Effector CD4-positive, alpha-beta T cell (primary cell): ENCODE data around the gene CDKL1.
"Not testable (repeated sequence)": the region's sequence is repeated elsewhere in the genome, so short reads cannot be mapped to it uniquely, and the experiment has no call there.

Source experiments
- DNase-seq: peaks from one replicate; pipeline ENCODE4 v3.0.0-alpha.2; 2020

CDKL1 gene

DNA sequence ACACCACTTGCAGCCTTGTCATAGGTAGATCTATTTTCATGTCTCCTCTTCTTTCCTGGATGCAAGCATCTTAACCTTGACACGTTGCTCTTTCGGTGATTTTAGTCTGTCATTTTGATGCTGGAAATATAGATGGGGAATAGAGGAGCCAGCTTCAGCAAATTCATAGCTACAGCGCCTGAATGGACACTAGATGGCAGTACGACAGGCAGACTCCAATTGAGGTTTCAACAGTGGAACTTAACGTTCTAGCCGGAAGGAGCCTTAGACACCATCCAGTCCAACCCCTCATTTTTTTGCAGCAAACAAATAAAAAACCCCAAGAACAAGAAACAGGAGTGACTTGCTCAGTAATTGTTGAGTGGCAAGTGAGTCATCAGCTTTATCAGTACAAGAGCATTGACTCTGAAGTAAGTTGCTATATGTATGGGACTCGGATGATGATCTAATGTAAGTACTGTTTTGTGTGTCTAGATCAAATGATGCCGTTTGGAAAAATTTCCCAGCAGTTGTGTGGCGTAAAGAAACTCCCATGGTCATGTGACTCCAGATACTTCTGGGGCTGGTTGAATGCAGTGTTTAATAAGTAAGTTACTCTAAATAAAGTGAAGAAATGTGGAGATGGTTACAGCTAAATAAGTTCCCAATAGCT is 75.5 kb downstream of the CDKL1 start:
- DNase-seq: peak; percentile 59

DNA sequence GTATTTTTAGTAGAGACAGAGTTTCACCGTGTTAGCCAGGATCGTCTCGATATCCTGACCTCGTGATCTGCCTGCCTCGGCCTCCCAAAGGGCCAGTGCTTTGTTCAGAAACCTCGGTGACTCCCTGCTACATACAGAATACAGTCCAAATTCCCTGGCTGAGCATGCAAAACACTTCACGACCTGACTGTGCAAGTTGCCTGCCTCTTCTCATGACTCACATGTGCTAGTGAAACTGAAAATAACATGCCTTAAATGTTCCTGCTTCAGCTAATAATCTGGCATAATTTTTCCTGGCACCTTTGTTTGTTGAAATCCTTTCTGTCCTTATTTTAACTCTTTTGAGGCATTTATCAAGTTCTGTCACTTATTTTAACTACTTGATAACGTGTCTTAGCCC is 76.4 kb downstream of the CDKL1 start:
- DNase-seq: no peak

DNA sequence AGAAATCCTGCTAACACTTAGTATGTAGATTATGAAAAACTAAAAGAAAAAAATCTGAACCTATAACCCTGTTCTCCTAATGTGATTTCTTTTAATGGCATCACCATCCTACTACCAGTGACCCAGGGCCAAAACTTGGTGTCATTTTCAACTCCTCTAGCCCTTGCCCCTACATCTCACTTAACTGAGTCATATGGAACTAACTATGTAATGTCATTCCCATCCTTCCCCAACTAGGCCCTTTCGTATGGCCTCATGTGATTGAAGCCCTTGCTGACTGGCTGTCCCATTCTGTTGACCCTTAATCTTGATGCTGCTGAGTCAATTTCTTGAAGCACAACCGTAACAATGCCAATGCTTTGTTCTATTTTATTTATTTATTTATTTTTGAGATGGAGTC is 77.0 kb downstream of the CDKL1 start:
- DNase-seq: no peak

DNA sequence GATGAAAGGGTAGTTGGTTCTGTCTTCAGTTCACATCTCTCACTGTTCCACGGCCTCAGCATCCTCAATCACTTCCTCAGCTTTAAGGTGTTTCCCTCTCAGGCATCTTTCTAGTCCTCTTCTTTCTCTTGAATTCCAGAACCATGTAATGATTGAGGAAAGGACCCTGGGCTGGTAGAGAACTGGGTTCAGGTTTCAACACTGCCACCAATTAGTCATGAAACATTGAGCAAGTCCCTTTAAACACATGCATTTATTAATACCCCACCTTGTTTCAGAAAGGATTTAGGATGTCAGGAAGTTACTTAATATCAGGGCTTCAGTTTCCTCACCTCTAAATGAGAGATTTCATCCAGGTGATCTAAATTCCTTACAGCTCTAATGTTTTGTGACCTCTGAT is 77.4 kb downstream of the CDKL1 start:
- no peak for DNase-seq

DNA sequence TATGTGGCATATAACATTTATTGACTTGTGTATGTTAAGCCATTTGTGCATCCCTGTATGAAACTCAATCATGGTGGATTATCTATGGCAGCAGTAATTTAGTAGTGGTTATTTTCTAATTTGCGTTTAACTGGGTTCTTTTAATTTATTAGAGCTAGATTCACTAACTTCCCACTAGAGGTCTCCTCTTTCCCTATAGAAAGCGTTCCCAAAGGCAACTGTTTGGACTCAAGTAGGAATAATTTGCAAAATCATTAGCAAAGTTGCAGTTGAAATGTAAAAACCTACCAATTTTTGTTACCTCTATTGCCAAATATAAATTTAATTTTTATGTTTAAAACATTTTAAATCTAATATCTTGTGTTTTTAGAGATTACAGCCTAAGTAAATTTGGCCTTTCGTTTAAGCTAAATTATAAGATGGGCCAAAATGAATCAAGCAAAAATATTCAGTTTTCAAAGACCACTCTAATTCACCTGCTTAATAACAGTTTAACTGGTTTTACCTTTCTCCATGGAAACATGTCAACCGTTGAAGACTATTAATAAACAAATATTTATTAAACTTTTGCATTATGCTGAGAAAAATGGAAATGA is 78.6 kb downstream of the CDKL1 start:
- no peak for DNase-seq

DNA sequence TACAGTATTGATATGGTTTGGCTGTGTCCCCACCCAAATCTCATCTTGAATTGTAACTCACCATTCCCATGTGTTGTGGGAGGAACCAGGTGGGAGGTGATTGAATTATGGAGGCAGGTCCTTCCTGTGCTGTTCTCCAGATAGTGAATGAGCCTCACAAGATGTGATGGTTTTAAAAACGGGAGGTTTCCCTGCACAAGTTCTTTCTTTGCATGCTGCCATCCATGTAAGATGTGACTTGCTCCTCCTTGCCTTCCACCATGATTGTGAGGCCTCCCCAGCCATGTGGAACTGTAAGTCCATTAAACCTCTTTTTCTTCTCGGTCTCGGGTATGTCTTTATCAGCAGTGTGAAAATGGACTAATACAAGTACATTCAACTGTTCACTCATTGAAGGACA is 82.6 kb downstream of the CDKL1 start:
- not testable (repeated sequence) for DNase-seq

DNA sequence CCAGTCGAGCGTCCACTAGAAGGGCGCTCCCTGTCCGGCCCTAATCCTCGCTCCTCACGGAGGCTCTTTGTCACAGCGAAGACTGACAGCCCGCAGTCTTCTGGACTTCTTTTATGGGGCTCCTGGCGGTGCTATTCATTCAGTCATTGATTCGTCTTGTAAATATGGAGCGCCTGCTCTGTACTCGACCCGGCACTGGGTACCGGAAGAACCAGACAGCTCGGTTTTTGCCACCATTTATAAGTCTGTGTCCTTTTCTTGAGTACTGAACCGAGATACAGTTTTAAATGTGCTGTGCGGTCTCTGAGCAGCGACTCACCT is 84.0 kb downstream of the CDKL1 start:
- peak; percentile 46 for DNase-seq

DNA sequence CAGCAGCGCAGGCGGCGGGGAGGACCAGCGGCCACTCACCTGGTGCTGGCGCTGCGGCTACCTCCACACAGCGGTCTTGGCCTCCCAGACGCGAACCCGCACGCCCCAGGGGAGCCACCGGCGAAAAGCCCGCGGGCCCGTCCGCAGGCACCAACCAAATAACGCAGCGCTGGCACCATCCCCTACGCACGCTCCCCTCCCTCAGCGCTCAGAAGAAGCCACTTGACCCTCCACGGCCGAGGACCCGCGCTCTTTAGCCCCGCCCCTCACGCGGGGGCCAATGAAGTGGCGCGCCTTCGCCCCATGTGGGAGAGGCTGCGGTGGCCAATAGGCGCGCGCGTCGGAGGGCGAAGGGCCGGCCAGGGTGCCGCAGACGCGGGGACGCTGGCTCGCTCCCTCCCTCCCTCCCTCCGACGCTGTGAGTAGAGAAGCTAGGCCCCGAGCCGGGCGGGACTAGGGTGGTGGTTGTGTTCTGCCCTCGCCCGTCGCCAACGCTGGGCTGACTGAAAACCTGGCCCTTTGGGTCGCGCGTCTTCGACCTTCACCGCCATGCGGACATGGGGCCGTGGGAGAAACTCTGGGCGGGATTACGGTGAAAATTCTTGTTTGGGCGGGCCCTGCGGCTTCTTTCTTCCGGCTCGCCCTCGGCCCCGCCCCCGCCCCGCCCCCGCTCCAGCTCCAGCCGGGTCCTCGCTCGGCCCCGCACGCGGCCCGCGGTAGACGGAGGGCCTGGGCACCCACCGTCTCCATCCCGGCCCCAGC is 84.5 kb downstream of the CDKL1 start, which contains the start of the genes DMAC2L and L2HGDH:
TSS of gene DMAC2L (plus strand) at position 353 of the 762 bp plus-strand sequence. CDS start 9,164 bp downstream, outside the sequence.
TSS of gene L2HGDH (minus strand) at position 258 of the 762 bp plus-strand sequence. CDS start at position 179, 79 bp downstream.
- DNase-seq: peak; percentile 81

DNA sequence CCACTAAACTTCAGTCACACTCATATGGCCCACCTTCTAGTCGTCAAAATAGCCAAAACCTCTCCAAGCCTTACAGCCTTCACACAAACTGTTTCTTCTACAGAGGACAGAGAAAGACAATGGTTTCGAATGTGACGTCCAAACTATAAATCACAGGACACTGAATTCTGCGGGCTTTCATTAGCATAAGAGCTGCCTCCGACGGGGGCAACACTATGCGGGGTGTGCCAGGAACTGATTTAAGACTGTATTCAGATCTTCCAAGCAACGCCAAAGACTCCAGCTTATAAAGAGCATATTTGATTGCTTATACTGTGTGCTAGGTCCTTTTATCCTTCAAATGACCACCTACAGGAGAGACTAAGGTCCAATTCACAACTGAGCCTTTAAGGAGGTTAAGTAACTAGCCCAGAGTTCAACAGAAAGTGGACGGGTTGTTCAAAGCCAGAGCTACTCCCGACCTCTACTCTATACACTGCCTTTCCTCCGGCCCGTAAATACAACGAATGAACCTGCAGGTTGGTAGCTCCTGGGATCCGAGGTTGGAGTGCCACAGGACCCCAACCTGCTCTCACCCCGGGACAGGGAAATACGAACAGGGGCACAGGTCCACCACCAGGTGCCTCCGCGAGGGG is 85.2 kb downstream of the CDKL1 start:
- no peak for DNase-seq

DNA sequence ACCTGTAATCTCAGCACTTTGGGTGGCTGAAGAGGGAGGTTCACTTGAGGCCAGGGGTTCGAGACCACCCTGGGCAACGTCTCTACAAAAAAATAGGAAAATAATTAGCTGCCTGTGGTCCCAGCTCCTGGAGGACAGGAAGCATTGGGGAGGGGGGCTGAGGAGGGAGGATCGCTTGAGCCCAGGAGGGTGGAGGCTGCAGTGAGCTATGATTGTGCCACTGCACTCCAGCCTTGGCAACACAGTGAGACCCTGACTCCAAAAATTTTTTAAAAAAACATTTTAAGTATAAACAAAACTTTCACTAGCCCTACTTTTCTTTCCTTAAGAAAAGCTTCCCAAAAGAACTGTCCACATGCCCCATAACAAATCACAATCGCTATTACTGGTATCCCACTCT is 86.2 kb downstream of the CDKL1 start:
- DNase-seq: no peak

DNA sequence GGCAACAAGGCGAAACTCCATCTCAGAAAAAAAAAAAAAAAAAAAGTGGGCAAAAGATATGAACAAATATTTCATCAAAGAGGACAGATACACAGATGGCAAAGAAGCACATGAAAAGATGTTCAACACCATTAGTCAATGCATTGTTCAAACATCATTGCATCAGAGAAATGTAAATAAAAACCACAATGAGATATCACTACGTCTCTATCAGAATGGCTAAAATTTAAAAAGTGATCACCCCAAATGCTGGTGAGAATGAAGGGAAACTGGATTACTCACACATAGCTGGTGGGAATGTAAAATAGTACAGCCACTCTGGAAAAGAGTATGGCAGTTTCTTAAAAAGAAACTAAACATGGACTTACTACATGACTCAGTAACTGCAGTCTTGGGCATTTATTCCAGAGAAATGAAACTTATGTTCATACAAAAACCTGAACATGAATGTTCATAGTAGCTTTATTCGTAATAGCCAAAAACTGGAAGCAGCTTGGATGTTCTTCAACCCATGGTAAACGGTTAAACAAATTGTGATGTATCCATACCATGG is 88.2 kb downstream of the CDKL1 start:
- no peak for DNase-seq

DNA sequence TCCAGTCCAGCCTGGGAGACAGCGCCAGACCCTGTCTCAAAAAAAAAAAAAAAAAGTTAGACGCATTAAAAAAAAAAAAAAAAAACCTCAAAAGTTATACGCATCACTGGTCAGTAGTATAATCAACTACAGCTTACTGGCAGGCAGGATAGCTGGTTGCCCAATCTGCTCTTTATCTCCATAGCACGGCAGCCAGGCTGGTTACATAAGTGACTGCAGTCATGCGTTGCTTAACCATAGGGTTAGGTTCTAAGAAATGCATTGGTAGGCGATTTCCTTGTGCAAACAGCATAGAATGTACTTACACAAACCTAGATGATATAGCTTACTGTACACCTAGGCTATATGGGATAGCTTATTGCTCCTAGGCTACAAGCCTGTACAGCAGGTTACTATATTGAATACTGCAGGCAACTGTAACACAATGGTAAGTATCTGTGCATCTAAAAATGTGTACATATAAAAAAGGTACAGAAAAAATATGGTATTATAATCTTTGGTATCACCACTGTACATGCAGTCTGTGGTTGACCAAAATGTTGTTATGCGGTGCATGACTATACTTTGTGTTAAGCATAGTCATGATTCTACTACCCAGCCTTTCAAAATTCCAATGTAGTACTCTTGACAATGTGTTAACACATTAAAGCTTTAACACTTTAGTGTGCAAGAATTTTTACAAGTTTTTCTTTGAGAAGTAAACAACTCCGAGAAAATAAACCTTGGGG is 92.8 kb downstream of the CDKL1 start:
- DNase-seq: no peak

DNA sequence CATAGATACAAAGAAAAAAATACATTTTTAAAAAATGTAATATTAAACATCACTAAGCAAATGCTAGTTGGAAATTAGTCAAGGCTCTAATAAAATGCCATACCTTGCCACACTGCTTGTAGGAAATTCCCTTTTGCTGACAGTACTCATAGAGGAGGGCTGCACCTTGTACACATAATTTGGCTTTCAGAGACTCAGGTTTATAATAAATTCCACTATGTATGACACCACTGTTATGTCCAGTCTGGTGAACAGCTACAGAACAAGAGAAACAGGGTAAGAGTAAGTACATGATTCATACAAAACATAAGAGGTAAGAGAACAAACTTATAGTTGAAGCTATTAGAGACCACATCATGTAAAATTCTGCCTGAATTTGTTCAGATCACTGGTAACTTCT is 94.8 kb downstream of the CDKL1 start:
- DNase-seq: no peak

DNA sequence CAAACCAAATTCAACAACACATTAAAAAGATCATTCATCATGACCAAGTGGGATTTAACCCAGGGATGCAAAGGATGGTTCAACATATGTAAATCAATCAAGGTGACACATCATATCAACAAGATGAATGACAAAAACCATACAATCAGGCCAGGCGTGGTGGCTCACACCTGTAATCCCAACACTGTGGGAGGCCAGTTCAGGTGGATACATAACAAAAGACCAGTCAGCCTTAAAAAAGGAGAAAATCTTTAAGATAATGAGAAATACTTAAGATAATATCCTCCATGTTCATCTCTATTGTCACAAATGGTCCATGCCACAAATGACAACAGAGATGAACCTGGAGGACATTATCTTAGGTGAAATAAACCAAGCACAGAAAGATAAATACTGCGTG is 97.1 kb downstream of the CDKL1 start:
- DNase-seq: no peak

DNA sequence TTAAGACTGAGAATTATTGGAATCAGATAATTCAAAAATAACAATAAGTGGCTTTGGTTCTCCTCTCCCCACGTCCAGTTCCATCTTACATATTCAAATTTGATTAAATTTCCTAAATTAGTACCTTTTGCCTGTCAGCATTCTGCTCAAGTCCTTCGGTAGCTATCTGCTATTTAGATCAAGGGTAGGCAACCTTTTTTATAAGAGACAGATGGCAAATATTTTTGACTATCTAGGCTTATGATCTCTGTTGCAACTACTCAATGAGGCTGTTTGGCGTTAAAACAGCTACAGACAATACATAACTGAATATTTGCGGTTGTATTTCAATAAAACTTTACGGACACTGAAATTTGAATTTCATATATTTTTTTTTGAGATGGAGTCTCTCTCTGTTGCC is 106.4 kb downstream of the CDKL1 start:
- no peak for DNase-seq

DNA sequence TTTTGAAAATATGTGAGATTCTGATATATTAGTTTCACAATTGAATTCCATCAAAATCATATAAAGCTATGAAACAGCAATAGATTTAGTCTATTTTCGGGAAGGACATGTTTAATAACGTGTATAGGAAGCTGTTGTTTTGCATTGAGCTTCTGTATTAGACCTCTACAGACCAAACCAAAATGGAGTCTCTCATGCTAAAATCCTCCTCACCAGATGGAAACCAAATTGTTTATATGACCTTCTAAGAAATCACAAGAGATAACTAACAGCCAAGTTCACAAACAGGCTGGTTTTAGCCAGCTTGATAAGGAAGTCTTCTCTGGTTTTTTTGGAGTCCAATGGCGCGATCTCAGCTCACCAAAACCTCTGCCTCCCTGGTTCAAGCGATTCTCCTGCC is 108.5 kb downstream of the CDKL1 start:
- no peak for DNase-seq

DNA sequence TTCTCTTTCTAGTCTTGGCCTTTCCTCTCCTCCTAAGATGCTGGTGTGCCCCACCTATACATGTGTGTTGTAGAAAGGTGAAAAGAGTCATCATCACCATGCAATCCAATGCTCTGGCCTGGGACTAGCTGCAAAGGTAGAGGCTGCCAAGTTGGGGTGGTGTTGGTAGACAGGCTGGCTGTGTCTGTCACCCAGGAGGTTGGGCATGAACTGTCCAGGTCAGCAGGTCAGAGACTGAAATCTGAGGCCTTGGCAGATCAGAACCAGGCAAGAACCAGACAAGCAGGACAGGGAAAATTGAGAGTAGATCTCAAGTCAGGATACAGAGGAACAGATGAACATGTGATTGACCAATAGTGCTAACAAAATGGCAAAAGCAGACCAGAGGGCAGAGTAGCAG is 110.8 kb downstream of the CDKL1 start:
- no peak for DNase-seq
